H1 (cell line): Measurements from ENCODE around the gene COL26A1. TPM values are rescaled to one million over a fixed set of nuclear protein-coding genes. Genes with fewer than 3 reads are reported as not detected.

ENCODE experiments used
- BACH1 ChIP-seq: IDR thresholded peaks from 2 replicates; pipeline ENCODE4 v1.6.1; 2012; ENCODE audit warnings: low read length, improper control_type of control experiment
- CHD7 ChIP-seq: fragments of 300-600 bp; sonication (generic); IDR thresholded peaks from 2 replicates; pipeline ENCODE4 v1.7.1; 2012; ENCODE audit warnings: low read length, moderate library complexity, mild to moderate bottlenecking, inconsistent platforms; ENCODE audit not compliant: insufficient replicate concordance
- CREB1 ChIP-seq: IDR thresholded peaks from 2 replicates; pipeline ENCODE4 v1.6.1; 2012; ENCODE audit warnings: inconsistent platforms
- EZH2 ChIP-seq: fragments of 200-600 bp; sonication (generic); IDR thresholded peaks from 2 replicates; pipeline ENCODE4 v1.7.1; 2012; ENCODE audit warnings: low read depth, mild to moderate bottlenecking, moderate library complexity, low read length, inconsistent platforms; ENCODE audit not compliant: severe bottlenecking
- JUND ChIP-seq: IDR thresholded peaks from 2 replicates; pipeline ENCODE4 v1.6.1; 2011; ENCODE audit warnings: mild to moderate bottlenecking, improper control_type of control experiment, low read length
- PHF8 ChIP-seq: fragments of 200-600 bp; sonication (generic); conservative IDR thresholded peaks from 2 replicates; pipeline ENCODE4 v1.7.1; 2012; ENCODE audit warnings: low read depth, mild to moderate bottlenecking, inconsistent platforms, low read length, moderate library complexity
- RAD21 ChIP-seq, 2 experiments: IDR thresholded peaks in 1 of 2; conservative IDR thresholded peaks in 1 of 2; 2 replicates each; pipeline ENCODE4 v1.6.1; 2011; ENCODE audit warnings: low read depth in 2 of 2, low read length in 2 of 2, improper control_type of control experiment in 1 of 2, inconsistent platforms in 1 of 2, mild to moderate bottlenecking in 1 of 2, moderate library complexity in 1 of 2
- TAF1 ChIP-seq: IDR thresholded peaks from 2 replicates; pipeline ENCODE4 v1.6.1; 2011; ENCODE audit warnings: mild to moderate bottlenecking, low read depth, low read length
- TBP ChIP-seq: IDR thresholded peaks from 2 replicates; pipeline ENCODE4 v1.6.1; 2011; ENCODE audit warnings: low read depth, low read length, improper control_type of control experiment
- YY1 ChIP-seq: IDR thresholded peaks from 2 replicates; pipeline ENCODE4 v1.6.1; 2011; ENCODE audit warnings: low read depth, mild to moderate bottlenecking, low read length
- polyA plus RNA-seq, 7 experiments: library from polyadenylated mRNA; depleted of rRNA in 3 of 7; stranded (reverse) in 5 of 7; unstranded in 2 of 7; fragments of >200 nt in 5 of 7; fragments of 200-250 nt in 2 of 7; gene quantifications; 1 replicate in 5 of 7; 2 replicates in 1 of 7; 4 replicates in 1 of 7; pipeline versions ENCODE4 v1.2.1 to v1.2.3, GENCODE V29; 2011 to 2013; ENCODE audit warnings: missing spikeins in 2 of 7, mixed read lengths in 2 of 7
- total RNA-seq: library from RNA; stranded (reverse); fragmentation: NEBNext Ultra II Directional; extraction: Animal tissue kit (Norgen Biotek cat#: 25700); gene quantifications from 2 replicates; pipeline ENCODE4 v1.2.1, GENCODE V29; 2021

Gene COL26A1
- total and polyA plus RNA-seq, 2 of the 8 experiments (the other 6 are each of a cell fraction or from before 2014, with no cell fraction given), result 51.1 to 68.8 TPM

- TF ChIP-seq CHD7, result no peak
- TF ChIP-seq EZH2, result no peak
- no peak for TF ChIP-seq JUND
- TF ChIP-seq RAD21 (IDR thresholded peaks at IDR 0.05 in 1 of 2, conservative IDR thresholded peaks at IDR 0.05 in 1 of 2; ENCODE audit: low read depth in 2 of 2, low read length in 2 of 2), result peak; percentile 48 to 69
- 0 out of 2 replicates have a peak, but pooled peaks have one; percentile 54 for TF ChIP-seq TBP
- TF ChIP-seq BACH1, result no peak
- TF ChIP-seq PHF8, result peak; percentile 80
- peak; percentile 71; the same call in 1 of the 2 replicates for TF ChIP-seq YY1
- TF ChIP-seq CREB1, result peak; percentile 53
- TF ChIP-seq TAF1, result peak; percentile 76
Measured at GRCh38 chr7:101321491-101322401, 40.9 kb upstream of the COL26A1 start, which contains the start of gene IFT22 (continued).
